Head of caudate nucleus (tissue), 42 donors: ENCODE measurements around the gene TECR.
"Not testable (repeated sequence)": the region's sequence is repeated elsewhere in the genome, so short reads cannot be mapped to it uniquely, and the experiment has no call there.

Source experiments
- DNase-seq, 42 donors: peaks; one replicate each; pipeline versions ENCODE4 v3.0.0 to v3.0.0-alpha.2; 2020 to 2021; ENCODE audit warnings: mixed read lengths in 7 of 42
- intact Hi-C: fragments of 100-400 bp; cut with DNase I; formaldehyde crosslinking; loops from one replicate; pipeline ENCODE4 v1.15.0; 2022

TECR gene, protein sequence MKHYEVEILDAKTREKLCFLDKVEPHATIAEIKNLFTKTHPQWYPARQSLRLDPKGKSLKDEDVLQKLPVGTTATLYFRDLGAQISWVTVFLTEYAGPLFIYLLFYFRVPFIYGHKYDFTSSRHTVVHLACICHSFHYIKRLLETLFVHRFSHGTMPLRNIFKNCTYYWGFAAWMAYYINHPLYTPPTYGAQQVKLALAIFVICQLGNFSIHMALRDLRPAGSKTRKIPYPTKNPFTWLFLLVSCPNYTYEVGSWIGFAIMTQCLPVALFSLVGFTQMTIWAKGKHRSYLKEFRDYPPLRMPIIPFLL

DNA sequence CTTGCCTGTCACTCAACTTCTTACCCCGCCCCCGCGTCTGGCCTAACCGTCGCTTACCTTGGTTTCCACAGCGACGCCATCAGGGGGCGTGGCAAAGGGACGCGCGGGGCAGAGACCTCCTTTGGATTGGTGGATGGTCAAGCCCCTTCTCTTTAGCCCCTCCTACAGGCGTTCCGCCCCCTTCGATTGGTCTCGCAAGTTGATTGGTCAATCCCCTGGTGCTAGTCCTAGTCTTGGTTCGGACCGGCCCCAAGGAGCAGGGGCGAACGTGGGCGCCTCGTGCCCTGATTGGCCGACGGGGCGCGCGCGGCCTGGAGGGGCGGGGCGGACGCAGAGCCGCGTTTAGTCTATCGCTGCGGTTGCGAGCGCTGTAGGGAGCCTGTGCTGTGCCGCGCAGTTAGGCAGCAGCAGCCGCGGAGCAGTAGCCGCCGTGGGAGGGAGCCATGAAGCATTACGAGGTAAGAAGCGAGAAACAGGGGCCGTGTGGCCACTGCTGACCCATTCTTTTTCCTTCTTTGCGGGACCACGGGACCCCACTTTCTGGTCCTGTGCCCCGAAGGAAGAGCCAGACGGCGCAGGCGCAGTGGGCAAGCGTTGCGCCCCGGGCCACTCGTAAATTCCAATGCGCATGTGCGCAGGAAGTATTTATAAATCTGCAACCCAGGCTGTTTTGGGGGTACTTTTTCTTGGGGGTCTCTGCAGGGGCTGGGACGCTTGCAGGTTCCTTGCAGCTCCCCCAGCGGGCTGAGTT lies at the start of gene TECR:
Gene TECR, plus strand, starts transcription at position 341 of the 751 bp plus-strand sequence. Its CDS starts 103 bp downstream, at position 444.
- intact Hi-C loops: no loop called here

DNA sequence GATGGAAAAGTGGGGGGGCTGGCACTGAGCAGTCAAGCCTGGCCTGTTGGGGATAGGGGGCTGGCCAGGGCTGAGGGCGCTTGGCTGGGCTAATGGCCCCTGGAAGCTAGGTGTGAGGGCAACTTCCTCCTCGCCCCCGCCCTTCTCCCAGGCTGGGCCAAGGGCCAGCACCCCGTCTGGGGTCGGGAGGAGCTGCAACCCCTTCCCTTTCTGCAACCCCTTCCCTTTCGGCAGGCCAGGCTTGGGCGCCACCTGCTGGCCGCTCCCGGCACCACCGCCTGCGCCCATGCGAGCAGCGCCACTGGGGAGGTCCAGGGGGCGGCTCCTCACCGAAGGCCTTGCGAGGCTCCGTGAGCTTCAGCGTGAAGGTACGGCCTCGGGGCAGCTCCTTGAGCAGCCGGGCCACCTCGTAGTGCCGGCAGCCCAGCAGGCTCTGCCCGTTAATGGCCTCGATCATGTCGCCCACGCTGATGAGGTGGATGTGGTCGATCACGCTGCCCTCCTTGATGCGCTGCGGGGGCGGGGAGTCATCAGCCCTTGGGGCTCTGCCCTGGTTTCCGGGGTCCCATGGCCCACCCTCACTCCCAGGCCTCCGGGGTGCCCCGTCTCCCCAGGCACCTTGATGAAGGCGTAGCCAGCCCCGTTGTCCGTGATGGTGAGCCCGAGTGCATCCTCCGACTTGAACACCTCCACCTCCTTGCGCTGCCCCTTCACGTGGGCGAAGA lies 49.3 kb upstream of the TECR start:
- intact Hi-C loops: no loop called here
- DNase-seq: peak in 23 of 42 donors; percentile 37 to 80 (median 54)

More for the DNA sequence above, at the start of gene TECR:
- peak; percentile 99 to 100 (median 100) for DNase-seq

DNA sequence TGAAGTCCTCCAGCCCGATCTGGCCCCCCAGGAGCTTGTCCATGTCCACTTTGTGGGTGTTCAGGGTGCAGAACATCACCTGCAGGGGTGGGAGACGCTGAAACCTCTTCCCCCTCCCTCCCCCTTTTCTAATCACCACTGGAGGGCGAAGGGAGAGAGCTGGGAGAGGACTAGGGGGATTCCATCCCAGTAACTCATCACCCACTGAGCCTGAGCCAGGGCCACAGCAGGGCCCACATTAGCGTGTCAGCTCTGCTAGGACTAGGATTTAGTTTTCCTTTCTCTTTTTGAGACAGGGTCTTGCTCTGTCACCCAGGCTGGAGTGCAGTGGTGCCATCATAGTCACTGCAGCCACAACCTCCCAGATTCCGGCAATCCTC lies 48.7 kb upstream of the TECR start:
- intact Hi-C loops: no loop called here
- DNase-seq: no peak

DNA sequence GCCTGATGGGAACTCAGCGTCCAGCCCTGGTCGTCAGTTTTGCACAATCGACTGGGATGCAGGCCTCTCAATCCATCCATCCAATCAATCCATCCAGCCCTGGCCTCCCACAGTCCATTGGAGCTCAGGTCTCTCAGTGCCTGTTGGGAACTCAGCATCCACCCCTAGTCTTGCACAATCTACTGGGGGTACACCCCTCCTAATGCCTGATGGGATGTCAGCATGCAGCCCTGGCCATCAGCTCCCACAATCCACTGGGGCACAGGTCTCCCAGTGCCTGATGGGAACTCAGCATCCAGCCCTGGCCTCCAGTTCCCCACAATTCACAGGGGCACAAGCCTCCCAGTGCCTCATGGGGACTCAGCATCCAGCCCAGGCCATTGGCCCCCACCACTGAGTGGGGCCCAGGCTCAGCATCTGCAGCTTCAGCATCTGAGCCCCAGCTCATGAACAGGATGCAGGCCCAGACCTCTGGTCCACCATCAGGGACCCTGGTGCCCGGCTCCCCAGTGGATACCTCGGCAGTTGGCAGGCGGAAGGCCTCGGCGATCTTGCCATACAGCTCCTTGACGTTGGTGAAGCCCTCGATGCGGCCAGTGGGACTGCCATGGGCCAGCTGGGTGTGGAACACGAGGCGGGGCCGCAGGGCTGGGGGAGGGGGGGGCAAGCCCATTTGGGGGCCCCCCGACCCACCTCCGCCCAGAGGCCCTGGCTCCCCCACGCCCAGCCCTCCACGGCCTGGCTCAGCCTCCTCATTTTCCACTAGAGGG lies 47.0 kb upstream of the TECR start:
- intact Hi-C loops: no loop called here
- no peak for DNase-seq

DNA sequence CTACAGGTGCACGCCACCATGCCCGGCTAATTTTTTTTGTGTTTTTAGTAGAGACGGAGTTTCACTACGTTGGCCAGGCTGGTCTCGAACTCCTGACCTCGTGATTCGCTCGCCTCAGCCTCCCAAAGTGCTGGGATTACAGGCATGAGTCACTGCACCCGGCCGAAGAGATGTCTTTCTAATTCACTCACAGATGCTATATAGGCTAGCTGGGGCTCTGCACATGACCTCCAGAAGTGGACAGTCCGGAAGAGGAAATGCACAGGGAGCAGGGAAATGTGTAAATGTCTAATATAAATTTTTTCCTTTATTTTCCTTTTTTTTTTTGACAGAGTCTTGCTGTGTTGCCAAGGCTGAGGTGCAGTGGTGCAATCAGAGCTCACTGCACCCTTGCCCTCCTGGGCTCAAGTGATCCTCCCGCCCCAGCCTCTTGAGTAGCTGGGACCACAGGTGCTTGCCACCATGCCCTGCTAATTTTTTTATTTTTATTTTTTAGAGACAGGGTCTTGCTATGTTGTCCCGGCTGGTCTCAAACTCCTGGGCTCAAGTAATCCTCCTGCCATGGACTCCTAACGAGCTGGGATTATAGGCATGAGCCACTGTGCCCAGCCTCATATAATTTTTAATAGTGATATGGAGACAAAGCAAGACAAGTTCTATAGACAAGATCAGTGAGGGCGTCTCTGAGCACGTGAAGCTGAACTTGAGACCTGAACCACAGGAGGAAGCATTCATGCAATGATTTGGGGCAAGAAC lies 41.8 kb upstream of the TECR start:
- no peak for DNase-seq
- intact Hi-C loops: no loop called here

DNA sequence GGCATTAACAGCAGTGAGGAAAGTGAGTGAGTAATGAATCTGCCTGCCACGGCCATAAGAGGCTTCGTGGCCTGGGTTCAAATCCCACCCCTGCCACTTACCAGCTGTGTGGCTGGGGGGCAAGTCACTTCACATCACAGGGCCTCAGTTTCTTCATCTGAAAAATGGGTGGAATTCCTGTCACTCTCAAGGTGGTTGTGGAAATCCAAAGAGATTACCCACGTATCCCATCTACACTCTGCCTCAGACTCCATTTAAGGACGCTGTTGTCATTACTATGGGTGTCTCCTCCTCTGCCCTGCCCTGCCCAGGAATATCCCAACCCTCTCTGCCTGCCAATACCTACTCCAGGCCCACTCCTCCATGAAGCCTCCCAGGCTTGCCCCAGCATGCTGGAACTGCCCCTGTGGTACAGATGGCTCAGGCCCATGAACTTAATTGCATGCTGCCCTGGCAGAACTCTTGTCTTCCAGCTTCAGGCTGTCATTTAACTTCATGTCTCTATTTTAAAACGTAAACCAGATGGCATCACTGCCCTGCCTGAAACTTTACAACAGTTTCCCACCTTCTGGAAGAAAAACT lies 36.5 kb upstream of the TECR start:
- intact Hi-C loops: no loop called here

DNA sequence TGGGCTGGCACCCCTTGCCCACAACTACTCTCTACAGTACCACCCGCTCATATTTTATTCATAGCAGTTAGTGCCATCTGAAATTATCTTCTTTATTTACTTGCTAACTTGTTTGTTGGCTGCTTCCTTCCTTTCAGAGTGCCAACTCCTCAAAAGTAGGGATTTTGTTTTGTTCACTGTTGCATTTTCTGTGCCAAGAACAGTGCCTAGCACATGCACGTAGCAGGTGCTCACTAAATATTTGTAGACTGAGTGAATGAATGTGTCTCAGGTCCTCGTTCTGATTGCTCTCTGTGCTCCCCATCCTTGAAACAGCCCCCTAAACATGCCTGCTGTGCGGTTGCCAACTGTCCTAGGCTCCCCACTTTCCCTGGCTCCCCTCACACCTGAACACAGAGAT lies 35.0 kb upstream of the TECR start:
- intact Hi-C loops: no loop called here
- DNase-seq: no peak

More for the DNA sequence above, 36.5 kb upstream of the TECR start:
- no peak for DNase-seq

DNA sequence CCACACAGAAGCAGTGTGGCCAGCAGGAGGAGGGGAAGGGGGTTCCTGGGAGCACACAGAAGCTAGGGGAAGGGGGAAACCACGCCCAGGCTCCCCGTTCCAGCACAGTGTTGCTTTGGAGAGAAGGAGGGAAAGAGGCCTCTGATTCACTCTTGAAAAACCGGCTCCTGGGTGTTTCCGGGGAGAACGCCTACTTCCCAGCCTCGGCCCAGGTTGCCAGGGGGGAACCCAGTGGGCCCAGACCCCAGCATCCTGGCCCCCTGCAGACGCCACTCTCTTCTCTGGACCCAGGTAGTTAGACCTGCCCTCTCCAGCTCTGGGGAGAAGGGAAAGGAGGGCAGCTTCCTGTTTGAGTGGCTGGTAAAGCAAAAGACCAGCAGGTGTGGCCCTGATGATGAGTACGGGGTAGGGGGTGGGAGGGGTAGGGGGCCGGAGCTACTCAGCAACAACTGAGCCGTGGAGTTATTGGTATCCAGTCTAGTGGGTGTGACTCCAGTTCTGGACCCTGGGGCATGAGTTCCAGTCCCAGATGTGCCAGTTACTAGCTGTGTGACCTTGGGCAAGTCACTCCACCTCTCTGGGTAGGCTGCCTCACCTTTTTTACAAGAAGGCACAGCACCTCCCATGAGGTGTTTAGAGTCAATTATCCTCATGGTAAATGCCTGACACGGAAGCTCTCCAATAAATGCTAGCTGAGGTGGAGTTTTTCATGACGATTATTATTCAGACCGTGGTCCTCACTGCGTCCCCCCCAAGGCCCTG lies 34.3 kb upstream of the TECR start:
- DNase-seq: no peak
- intact Hi-C loops: loop anchor here (5.0 kb wide), 1 partner anchor 288 kb away; the partner anchor contains the start of gene ADGRL1

DNA sequence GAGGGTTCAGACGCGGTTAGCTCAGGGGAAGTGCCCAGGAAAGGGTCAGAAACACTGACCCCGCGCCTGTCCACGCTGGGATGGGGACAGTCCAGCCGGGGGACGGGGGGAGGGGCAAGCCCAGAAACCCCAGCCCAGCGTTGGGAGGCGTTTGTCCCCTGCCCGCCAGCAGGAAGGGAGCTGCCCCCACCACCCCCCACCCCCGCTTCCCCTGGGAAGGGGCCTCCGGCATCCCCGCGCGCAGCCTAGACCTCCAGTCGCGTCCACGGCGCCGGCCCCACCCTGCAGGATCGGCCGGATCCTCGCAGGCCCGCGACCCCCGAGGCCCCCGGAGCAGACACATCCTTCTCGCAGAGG lies 33.7 kb upstream of the TECR start:
- intact Hi-C loops: loop anchor here (5.0 kb wide), 1 partner anchor 288 kb away; the partner anchor contains the start of gene ADGRL1
- peak in 3 of 42 donors; percentile 27 to 52 (median 28) for DNase-seq

DNA sequence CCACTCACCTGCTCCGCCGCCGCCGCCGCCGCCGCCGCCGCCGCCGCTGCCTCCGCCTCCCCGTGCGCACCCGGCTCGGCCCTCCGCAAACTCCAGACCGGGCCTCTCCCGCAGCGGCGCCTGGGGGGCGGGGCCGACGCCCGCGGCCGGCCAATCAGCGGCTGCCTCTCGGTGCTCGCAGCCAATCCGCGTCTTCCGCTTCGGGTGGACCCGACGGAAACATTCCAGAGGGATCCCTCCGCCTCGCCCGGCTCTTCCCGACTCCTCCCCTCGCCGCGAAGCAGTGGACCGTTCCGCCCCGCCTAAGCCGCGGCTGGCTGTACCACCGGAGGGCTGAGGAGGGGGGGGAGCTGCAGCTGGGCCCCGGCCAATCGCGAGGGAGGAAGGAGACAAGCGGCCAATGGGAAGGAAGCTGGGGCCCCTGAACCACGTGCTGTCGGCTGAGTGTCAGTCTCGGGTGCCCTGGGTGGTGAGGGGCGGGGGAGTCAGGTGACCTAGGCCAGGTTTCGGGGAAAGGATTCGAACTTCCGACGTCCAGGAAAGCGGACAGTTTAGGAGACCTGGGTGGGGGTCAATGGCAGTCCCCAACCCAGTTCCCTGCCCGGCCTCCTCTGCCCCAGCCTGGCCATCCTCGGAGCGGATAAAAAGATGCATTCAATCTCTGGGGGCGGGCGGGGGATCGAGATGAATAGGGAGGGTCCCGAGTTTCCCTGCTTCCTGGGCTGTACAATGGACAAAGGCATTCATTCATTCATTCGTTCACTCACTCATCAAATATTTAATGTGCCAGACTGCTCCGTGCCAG lies 33.2 kb upstream of the TECR start, which contains the start of gene GIPC1:
Gene GIPC1, minus strand, starts transcription at position 99 of the 805 bp plus-strand sequence. CDS start 13,151 bp downstream, outside the sequence.
- intact Hi-C loops: loop anchor here (5.0 kb wide), 1 partner anchor 289 kb away; the partner anchor contains the start of gene ADGRL1

DNA sequence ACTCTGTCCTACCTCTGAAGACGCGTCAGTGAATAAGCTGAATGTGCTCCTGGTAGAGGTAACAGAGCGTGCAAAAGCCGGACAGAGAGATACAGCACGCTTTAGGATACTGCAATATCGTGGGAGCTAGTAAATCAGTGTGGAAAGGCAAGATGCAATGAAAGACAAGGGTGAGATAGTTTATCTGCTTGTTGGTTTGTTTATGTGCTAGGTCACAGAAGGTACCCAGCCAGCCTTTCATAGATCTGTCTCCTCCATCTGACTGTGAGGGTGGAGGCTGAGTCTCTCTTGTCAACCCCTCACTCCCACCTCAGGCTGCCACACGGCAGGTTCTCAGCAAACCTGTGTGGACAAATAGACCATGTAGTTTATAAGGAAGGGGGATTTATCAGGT lies 32.6 kb upstream of the TECR start:
- no peak for DNase-seq
- intact Hi-C loops: loop anchor here (5.0 kb wide), 1 partner anchor 290 kb away; the partner anchor contains the start of gene ADGRL1

More for the DNA sequence above, 33.2 kb upstream of the TECR start, which contains the start of gene GIPC1:
- DNase-seq: peak; percentile 96 to 100 (median 98)

DNA sequence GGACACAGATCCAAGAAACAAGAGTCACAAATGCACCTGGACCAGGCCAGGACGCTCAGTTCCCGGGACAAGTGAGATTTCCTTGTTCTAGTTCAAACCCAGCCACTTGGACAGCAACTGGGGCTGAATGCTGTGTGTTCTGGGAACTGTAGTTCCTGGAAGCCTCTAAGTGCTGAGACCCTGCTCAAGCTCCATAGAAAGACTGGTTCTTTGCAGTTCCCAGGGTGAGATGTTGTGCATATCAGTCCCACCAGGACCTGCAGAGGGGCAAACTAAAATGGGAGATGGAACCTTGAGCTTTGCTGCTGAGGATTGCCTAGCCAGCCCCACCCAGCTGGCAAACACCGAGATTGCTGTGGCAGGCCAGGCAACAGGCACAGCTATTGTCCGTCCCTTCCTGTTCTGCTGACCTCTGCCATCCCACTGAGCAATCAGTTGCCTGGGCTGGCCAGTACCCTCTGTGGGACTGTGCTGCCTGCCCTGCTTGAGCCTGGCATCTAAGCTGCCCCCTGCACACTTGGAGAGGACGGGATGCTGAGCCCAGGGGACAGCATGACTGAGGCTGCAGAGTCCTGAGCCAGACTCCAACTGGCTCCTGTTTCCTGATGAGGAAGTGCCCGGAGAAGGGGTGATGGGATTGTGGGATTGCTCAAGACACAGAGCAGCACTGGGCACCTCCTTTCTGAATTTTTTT lies 32.0 kb upstream of the TECR start:
- DNase-seq: peak in 38 of 42 donors; percentile 33 to 84 (median 66)
- intact Hi-C loops: loop anchor here (5.0 kb wide), 1 partner anchor 290 kb away; the partner anchor contains the start of gene ADGRL1

DNA sequence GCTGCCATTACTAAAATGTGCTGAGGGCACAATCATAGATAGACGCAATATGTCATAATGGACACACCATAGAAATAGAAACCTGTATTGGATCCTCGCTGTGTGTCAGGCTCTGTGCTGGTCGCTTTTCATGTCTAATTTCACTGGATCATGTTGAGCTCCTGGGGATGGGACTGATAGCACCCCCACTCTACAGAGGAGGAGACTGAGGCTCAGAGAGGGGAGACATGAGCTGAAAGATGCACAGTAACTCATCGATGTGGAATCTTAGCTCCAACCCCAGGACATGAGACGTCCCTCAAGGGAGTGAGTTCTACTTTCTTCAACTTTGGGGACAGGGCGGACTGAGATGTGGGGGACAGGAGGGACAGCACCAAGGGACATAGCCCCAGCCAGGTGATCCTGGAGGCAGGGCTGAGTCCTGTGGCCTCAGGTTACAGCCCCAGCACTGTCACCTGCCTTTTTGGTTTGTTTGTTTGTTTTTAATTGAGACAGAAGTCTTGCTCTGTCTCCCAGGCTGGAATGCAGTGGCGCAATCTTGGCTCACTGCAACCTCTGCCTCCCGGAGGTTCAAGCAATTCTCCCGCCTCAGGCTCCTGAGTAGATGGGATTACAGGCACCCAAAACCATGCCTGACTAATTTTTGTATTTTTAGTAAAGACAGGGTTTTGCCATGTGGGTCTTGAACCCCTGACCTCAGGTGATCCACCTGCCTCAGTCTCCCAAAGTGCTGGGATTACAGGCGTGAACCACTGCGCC lies 26.9 kb upstream of the TECR start:
- intact Hi-C loops: no loop called here
- DNase-seq: no peak

DNA sequence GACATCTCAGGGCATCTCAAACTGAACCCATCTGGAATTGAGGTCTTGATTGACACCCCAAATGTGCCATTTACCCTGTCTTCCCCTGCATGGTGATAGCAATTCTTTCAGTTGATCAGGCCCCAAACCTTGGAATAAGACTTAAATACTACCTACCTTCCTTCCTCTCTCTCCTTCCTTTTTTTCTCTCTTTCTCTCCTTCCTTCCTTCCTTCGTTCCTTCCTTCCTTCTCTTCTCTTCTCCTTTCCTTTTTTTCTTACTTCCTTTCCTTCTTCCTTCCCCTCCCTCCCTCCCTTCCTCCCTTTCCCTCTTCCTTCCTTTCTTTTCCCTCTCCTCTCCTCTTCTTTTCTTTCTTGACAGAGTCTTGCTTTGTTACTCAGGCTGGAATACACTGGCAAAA lies 26.1 kb upstream of the TECR start:
- intact Hi-C loops: no loop called here
- DNase-seq: no peak

DNA sequence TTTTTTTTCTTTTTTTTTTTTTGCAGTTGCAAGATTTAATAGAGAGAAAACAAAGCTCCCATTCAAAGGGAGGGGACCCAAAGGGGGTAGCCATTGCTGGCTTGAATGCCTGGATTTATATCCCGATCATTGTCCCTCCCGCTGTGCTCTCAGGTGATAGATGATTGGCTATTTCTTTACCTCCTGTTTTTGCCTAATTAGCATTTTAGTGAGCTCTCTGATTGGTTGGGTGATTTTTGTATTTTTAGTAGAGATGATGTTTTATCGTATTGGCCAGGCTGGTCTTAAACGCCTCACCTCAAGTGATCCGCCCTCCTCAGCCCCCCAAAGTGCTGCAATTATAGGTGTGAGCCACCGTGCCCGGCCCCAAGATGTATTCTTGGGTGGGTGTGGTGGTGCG lies 24.8 kb upstream of the TECR start:
- intact Hi-C loops, DNase-seq: not testable (repeated sequence)
